Natural killer cell treated with Interleukin-12 subunit alpha and Interleukin-12 subunit beta and Interleukin-15 and Interleukin-18, amount 100 ng/mL, for 72 hours (primary cell): ENCODE data around the gene INHBC. TPM values are rescaled to one million over a fixed set of nuclear protein-coding genes. Genes with fewer than 3 reads are reported as not detected.
"Not testable (repeated sequence)": the region's sequence is repeated elsewhere in the genome, so short reads cannot be mapped to it uniquely, and the experiment has no call there.

Experiments
- ATAC-seq, 2 donors: fragments of 150-1000 bp; cut with Tn5 transposase in 1 of 2; sonication (Bioruptor Pico), chemical (Tn5 transposase) in 1 of 2; 2 replicates each; pipeline ENCODE4 v1.10.0; 2021
- DNase-seq: peaks from one replicate; pipeline ENCODE4 v3.0.0; 2022; ENCODE audit warnings: low spot score
- H3K27ac Mint-ChIP-seq, 2 donors: 1 replicate in 1 of 2; 2 replicates in 1 of 2; pipeline ENCODE4 v1.8.0; 2022; ENCODE audit warnings: mixed read lengths in 2 of 2, mild to moderate bottlenecking in 1 of 2, moderate library complexity in 1 of 2
- H3K27me3 Mint-ChIP-seq, 2 donors: 1 replicate in 1 of 2; 2 replicates in 1 of 2; pipeline ENCODE4 v1.8.0; 2022; ENCODE audit warnings: mixed read lengths in 2 of 2
- H3K36me3 Mint-ChIP-seq: one replicate; pipeline ENCODE4 v1.8.0; 2022; ENCODE audit warnings: mixed read lengths
- H3K4me1 Mint-ChIP-seq, 2 donors: 1 replicate in 1 of 2; 2 replicates in 1 of 2; pipeline ENCODE4 v1.8.0; 2022; ENCODE audit warnings: low read depth in 2 of 2, mixed read lengths in 2 of 2, mild to moderate bottlenecking in 1 of 2
- H3K4me3 Mint-ChIP-seq: one replicate; pipeline ENCODE4 v1.8.0; 2022; ENCODE audit warnings: mixed read lengths
- H3K9me3 Mint-ChIP-seq: 2 replicates; pipeline ENCODE4 v1.8.0; 2022; ENCODE audit warnings: mixed read lengths
- total RNA-seq, 2 donors: library from RNA; stranded (reverse); gene quantifications; one replicate each; pipeline ENCODE4 v1.2.3, GENCODE V29; 2022

Gene INHBC, protein sequence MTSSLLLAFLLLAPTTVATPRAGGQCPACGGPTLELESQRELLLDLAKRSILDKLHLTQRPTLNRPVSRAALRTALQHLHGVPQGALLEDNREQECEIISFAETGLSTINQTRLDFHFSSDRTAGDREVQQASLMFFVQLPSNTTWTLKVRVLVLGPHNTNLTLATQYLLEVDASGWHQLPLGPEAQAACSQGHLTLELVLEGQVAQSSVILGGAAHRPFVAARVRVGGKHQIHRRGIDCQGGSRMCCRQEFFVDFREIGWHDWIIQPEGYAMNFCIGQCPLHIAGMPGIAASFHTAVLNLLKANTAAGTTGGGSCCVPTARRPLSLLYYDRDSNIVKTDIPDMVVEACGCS
- total RNA-seq = not detected

DNA sequence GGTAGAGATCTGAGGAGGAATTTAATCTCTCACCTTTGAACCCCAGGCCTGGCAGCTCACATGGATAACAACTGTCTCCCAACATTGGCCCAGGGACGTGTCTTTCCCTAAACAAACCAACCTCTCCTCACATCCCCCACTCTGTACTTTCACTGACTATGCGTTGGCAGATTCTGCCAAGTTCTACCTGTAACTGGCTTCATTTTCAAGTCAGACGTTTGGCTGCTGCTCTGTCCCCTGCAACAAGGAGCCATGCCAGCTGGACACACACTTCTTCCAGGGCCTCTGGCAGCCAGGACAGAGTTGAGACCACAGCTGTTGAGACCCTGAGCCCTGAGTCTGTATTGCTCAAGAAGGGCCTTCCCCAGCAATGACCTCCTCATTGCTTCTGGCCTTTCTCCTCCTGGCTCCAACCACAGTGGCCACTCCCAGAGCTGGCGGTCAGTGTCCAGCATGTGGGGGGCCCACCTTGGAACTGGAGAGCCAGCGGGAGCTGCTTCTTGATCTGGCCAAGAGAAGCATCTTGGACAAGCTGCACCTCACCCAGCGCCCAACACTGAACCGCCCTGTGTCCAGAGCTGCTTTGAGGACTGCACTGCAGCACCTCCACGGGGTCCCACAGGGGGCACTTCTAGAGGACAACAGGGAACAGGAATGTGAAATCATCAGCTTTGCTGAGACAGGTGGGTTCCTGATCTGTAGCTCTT lies at the start of gene INHBC:
TSS of gene INHBC (plus strand) at position 268 of the 707 bp plus-strand sequence. CDS start at position 371, 103 bp downstream.
- DNase-seq = no peak
- Mint-ChIP-seq H3K27ac (peak within 1 kb of the TSS; percentile 88 to 96), H3K36me3 (no peaks in the 10 kb centered on the region), H3K27me3 (no peaks in the 10 kb centered on the region), H3K9me3 (no peaks in the 10 kb centered on the region), H3K4me1 (peaks cover 29 to 31% of the 10 kb centered on the region in 2 donors), H3K4me3 (peak within 1 kb of the TSS; percentile 78)
- ATAC-seq = no peak

DNA sequence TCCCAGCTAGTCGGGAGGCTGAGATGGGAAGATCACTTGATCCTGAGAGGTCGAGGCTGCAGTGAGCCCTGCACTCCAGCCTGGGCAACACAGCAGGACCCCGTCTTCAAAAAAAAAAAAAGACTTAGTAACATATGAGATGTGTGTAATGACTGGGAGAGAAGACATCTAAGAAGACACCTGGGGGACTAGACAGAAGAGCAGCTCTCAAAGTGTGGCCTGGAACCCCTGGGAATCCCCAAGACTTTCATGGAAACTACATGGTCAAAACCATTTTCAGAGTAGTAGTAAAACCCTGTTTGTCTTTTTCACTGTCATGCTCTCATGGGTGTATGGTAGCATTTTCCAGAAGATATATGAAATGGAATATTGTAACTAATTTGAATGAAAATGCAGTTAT lies 49.0 kb upstream of the INHBC start:
- DNase-seq (no peak), ATAC-seq (no peak)
- Mint-ChIP-seq H3K27ac (no peak overlapping the region), H3K4me1 (peaks cover 0 to 11% of the 10 kb centered on the region in 2 donors), H3K4me3 (no peak overlapping the region), H3K27me3 (no peaks in the 10 kb centered on the region), H3K9me3 (no peaks in the 10 kb centered on the region), H3K36me3 (peaks cover 9% of the 10 kb centered on the region)

DNA sequence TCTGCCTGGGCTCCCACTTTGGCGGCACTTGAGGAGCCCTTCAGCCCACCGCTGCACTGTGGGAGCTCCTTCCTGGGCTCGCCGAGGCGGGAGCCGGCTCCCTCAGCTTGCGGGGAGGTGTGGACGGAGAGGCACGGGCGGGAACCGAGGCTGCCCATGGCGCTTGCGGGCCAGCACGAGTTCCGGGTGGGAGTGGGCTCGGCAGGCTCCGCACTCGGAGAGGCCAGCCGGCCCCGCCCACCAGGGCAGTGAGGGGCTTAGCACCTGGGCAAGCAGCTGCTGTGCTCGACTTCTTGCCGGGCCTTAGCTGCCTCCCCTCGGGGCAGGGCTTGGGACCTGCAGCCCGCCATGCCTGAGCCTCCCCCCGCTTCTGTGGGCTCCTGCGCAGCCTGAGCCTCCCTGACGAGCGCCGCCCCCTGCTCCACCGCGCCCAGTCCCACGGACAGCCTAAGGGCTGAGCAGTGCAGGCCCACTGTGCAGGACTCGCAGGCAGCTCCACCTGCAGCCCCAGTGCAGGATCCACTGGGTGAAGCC lies 48.3 kb upstream of the INHBC start:
- no peaks in the 10 kb centered on the region for H3K27me3 Mint-ChIP-seq
- H3K4me1 Mint-ChIP-seq = peaks cover 0 to 9% of the 10 kb centered on the region in 2 donors
- DNase-seq (no peak), ATAC-seq (no peak)
- H3K4me3 Mint-ChIP-seq = no peak overlapping the region
- peaks cover 9% of the 10 kb centered on the region for H3K36me3 Mint-ChIP-seq
- no peaks in the 10 kb centered on the region for H3K9me3 Mint-ChIP-seq
- no peak overlapping the region for H3K27ac Mint-ChIP-seq

DNA sequence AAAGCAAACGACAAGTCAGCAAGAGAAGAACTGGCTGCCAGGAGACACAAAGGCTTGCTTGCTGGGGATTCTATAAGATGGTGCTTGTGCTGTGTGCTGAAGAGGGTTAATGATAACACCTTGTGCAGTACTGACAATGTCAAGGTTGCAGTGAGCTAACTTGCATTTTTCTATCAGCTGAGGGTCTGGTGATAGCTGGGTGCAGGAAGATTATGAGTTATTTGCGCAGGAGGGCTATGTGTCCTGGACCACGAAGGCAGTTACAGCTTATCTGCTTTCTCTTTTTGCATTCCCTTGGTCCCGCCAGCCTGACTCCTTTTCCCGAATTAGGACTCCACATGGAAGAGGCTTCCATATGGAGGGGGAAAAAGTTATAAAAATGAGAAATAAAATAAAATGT lies 46.2 kb upstream of the INHBC start:
- no peak for ATAC-seq
- Mint-ChIP-seq H3K36me3 (peaks cover 9% of the 10 kb centered on the region), H3K4me3 (no peak overlapping the region), H3K27ac (no peak overlapping the region), H3K4me1 (peaks cover 0 to 9% of the 10 kb centered on the region in 2 donors), H3K27me3 (no peaks in the 10 kb centered on the region), H3K9me3 (no peaks in the 10 kb centered on the region)
- no peak for DNase-seq

DNA sequence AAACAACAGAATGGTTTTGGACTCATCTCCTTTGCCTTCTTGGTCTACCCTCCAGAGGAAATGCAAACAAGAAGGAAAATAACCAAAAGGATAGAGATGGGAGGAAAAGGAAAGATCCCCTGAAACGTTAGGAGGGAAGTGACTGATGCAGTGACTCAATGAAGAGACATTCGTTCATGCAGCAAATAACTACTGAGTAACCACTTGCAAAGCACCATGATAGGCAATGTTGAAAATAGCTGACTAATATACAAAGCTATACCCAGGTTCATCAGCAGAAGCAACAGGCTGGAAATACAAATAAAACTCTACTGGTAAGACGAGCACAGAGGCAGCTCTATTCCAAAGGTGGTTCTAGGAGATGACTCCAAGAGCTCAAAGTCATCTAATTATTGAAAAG lies 45.6 kb upstream of the INHBC start:
- DNase-seq (no peak), ATAC-seq (no peak)
- Mint-ChIP-seq H3K9me3 (no peaks in the 10 kb centered on the region), H3K27me3 (no peaks in the 10 kb centered on the region), H3K4me3 (no peak overlapping the region), H3K36me3 (peaks cover 9% of the 10 kb centered on the region), H3K4me1 (peaks cover 0 to 9% of the 10 kb centered on the region in 2 donors), H3K27ac (no peak overlapping the region)

DNA sequence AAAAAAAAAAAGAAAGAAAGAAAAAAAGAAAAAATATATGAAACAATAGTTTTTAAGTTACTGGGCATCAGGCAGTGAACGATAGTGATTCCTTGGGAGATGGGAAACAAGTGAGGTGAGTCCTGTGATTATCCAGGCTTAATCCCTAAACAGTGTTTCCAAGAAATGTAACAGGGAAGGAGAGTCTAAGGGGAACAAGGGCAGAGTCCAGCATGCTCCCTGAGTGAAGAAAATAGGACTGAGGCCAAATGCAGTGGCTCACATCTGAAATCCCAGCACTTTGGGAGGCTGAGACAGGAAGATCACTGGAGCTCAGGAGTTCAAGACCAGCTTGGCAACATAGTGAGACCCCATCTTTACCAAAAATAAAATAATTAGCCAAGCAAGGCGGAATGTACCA lies 44.4 kb upstream of the INHBC start:
- ATAC-seq = no peak

DNA sequence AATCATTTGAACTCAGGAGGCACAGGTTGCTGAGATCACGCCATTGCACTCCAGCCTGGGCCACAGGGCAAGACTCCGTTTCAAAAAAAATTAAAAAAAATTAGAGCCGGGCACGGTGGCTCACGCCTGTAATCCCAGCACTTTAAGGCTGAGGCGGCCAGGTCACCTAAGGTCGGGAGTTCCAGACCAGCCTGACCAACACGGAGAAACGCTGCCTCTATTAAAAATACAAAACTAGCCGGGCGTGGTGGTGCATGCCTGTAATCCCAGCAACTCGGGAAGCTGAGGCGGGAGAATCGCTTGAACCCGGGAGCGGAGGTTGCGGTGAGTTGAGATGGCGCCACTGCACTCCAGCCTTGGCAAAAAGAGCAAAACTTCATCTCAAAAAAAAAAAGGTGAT lies 39.5 kb upstream of the INHBC start:
- H3K36me3 Mint-ChIP-seq = peaks cover 9% of the 10 kb centered on the region
- no peak overlapping the region for H3K4me3 Mint-ChIP-seq
- no peaks in the 10 kb centered on the region for H3K9me3 Mint-ChIP-seq
- H3K4me1 Mint-ChIP-seq = peaks cover 0 to 4% of the 10 kb centered on the region in 2 donors
- H3K27me3 Mint-ChIP-seq = no peaks in the 10 kb centered on the region
- H3K27ac Mint-ChIP-seq = no peak overlapping the region
- ATAC-seq (no peak), DNase-seq (no peak)

More for the DNA sequence above, 44.4 kb upstream of the INHBC start:
- Mint-ChIP-seq H3K36me3 (peaks cover 9% of the 10 kb centered on the region), H3K4me1 (peaks cover 0 to 9% of the 10 kb centered on the region in 2 donors), H3K9me3 (no peaks in the 10 kb centered on the region), H3K4me3 (no peak overlapping the region), H3K27me3 (no peaks in the 10 kb centered on the region), H3K27ac (no peak overlapping the region)
- no peak for DNase-seq

DNA sequence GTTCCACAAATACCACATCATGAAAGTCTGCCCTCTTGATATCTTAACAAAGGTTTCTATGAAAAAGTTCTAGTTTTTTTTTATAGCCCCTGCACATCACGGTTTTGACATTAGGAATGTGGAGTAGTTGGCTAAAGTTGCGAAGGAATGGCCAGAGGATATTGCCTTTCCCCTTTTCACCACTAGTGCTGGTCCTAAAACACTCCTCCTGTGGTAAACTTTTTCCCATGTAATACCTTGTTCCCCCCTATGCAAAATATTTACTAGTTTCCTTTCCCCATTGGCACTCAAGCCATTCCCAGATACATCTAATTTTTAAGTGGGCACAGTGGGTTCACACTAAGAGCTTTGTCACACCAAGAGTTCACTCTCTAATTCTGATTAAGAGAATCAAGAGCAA lies 37.1 kb upstream of the INHBC start:
- H3K27me3 Mint-ChIP-seq = no peaks in the 10 kb centered on the region
- H3K4me1 Mint-ChIP-seq = peaks cover 0 to 6% of the 10 kb centered on the region in 2 donors
- H3K27ac Mint-ChIP-seq = peak overlapping the region in 1 of 2 donors; percentile 35
- H3K4me3 Mint-ChIP-seq = no peak overlapping the region
- DNase-seq (no peak), ATAC-seq (no peak)
- no peaks in the 10 kb centered on the region for H3K9me3 Mint-ChIP-seq
- peaks cover 6% of the 10 kb centered on the region for H3K36me3 Mint-ChIP-seq

DNA sequence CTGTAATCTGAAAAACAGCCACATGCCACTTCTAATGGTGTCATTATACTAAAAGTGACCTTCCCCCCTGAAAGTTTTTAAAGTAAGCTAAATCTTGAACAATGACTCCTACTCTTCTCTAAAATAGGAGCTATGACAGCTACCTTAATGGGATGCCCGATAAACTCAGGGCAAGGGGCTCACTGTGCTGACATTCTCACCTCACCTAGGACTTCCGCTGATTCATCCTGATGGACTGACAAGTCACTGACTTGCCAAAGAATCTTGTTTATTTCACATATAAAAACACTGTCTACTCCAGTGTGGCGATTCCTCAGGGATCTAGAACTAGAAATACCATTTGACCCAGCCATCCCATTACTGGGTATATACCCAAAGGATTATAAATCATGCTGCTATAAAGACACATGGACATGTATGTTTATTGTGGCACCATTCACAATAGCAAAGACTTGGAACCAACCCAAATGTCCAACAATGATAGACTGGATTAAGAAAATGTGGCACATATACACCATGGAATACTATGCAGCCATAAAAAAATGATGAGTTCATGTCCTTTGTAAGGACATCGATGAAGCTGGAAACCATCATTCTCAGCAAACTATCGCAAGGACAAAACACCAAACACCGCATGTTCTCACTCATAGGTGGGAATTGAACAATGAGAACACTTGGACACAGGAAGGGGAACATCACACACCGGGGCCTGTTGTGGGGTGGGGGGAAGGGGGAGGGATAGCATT lies 34.7 kb upstream of the INHBC start:
- H3K36me3 Mint-ChIP-seq, H3K4me3 Mint-ChIP-seq, H3K9me3 Mint-ChIP-seq, DNase-seq, H3K4me1 Mint-ChIP-seq, H3K27me3 Mint-ChIP-seq, H3K27ac Mint-ChIP-seq, ATAC-seq: not testable (repeated sequence)

DNA sequence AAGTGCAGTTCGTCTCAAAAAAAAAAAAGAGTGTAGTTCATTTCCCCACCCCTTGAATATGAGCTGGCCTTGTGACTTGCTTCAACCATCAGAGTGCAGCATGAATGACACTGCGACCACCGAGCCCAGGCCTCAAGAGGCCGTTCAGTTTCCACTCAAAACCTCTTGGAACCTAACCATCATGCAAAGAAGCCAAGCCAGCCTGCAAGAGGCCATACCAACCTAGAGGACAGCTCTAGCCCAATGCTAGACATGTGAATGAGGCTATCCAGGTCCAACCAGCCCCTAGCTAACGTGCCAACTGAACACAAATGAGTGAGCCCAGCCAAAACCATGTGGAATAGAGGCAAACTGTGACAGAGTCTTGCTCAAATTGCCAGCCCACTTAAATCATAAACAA lies 33.4 kb upstream of the INHBC start:
- H3K36me3 Mint-ChIP-seq = no peaks in the 10 kb centered on the region
- no peaks in the 10 kb centered on the region for H3K9me3 Mint-ChIP-seq
- no peak overlapping the region for H3K4me3 Mint-ChIP-seq
- peaks cover 0 to 6% of the 10 kb centered on the region in 2 donors for H3K4me1 Mint-ChIP-seq
- DNase-seq = no peak
- ATAC-seq = no peak
- no peaks in the 10 kb centered on the region for H3K27me3 Mint-ChIP-seq
- H3K27ac Mint-ChIP-seq = no peak overlapping the region

DNA sequence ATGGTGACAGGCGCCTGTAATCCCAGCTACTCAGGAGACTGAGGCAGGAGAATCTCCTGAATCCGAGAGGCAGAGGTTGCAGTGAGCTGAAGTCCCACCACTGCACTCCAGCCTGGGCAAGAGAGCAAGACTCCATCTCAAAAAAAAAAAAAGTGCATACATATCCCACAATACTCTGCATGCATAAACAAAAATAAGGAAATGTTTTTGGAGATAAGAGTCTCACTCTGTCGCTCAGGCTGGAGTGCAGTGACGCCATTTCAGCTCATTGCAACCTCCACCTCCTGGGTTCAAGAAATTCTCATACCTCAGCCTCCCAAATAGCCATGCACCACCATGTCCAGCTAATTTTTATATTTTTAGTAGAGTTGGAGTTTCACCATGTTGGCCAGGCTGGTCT lies 32.4 kb upstream of the INHBC start:
- not testable (repeated sequence) for H3K4me1 Mint-ChIP-seq, H3K27me3 Mint-ChIP-seq, H3K36me3 Mint-ChIP-seq

DNA sequence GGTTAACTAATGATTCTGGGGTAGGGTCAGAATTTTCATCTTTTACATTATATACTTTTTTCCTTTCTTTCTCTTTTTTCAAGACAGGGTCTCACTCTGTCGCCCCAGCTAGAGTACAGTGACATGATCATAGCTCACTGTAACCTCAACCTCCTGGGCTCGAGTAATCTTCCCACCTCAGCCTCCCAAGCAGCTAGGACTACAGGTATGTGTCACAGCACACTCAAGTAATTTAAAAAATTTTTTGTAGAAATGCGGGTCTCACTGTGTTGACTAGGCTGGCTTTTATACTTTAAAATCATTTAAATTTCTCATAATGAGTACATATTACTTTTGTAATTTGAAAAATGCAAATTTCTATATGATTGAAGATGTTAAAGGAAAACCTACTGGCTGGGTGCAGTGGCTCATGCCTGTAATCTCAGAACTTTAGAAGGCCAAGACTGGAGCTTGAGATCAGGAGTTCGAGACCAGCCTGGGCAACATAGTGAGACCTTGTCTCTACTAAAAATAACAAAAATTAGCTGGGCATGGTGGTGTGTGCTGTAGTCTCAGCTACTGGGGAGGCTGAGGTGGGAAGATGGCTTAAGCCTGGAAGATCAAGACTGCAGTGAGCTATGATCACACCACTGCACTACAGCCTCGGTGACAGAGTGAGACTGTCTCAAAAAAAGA lies 29.5 kb upstream of the INHBC start:
- Mint-ChIP-seq H3K9me3 (no peaks in the 10 kb centered on the region), H3K4me1 (peaks cover 0 to 8% of the 10 kb centered on the region in 2 donors), H3K27me3 (no peaks in the 10 kb centered on the region), H3K27ac (no peak overlapping the region), H3K4me3 (no peak overlapping the region), H3K36me3 (no peaks in the 10 kb centered on the region)
- ATAC-seq (peak in 1 of 2 donors; percentile 33), DNase-seq (no peak)

More for the DNA sequence above, 32.4 kb upstream of the INHBC start:
- DNase-seq, H3K4me3 Mint-ChIP-seq, H3K9me3 Mint-ChIP-seq, ATAC-seq, H3K27ac Mint-ChIP-seq: not testable (repeated sequence)

DNA sequence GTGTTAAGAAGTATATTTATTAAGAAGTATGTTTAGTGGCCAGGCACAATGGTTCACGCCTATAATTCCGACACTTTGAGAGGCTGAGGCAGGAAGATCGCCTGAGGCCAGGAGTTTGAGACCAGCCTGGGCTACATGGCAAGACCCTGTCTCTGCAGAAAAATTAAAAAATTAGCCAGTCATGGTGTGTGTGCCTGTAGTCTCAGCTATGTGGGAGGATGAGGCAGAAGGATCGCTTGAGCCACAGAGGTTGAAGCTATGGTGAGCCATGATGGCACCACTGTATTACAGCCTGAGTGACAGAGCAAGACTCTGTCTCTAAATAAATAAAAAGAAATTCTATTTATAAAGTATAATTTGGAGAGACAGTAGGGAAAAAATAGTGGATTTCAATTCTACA lies 24.1 kb upstream of the INHBC start:
- H3K36me3 Mint-ChIP-seq = no peaks in the 10 kb centered on the region
- peaks cover 5 to 6% of the 10 kb centered on the region in 2 donors for H3K4me1 Mint-ChIP-seq
- H3K4me3 Mint-ChIP-seq = no peak overlapping the region
- H3K27ac Mint-ChIP-seq = no peak overlapping the region
- no peaks in the 10 kb centered on the region for H3K27me3 Mint-ChIP-seq
- no peaks in the 10 kb centered on the region for H3K9me3 Mint-ChIP-seq
- DNase-seq = no peak
- no peak for ATAC-seq
